ENCODE results near the gene POLA1. TPM values are rescaled to one million over a fixed set of nuclear protein-coding genes. Genes with fewer than 3 reads are reported as not detected.
A peak's percentile ranks its signal among the peaks of the same experiment; 100 is the strongest.
"Not testable (repeated sequence)": the region's sequence is repeated elsewhere in the genome, so short reads cannot be mapped to it uniquely, and the experiment has no call there.

The POLA1 gene
- total RNA-seq, 4 donors from 2014 or later, result 12.0 to 15.6 (median 12.5) TPM

GRCh38 chrX:24647257-24648058 is 46.3 kb upstream of the POLA1 start, which contains the start of gene PCYT1B:
PCYT1B (minus strand) TSS chrX:24647347; CDS start chrX:24647105, 242 bp downstream.
- H3K27ac ChIP-seq, result peak within 1 kb of the TSS in 3 of 4 donors; percentile 64 to 70 (median 65)
- H3K4me1 ChIP-seq, result peaks cover 0 to 5% (median 0%) of the 10 kb centered on the region in 3 donors
- ATAC-seq, result peak; percentile 88
- H3K4me3 ChIP-seq, result peak within 1 kb of the TSS; percentile 47 to 49
- TF ChIP-seq POLR2AphosphoS5 (IDR thresholded peaks at IDR 0.05) (no peak), EP300 (IDR thresholded peaks at IDR 0.05) (no peak), CTCF (IDR thresholded peaks at IDR 0.05) (no peak), POLR2A (IDR thresholded peaks at IDR 0.05) (no peak)
- H3K27me3 ChIP-seq, result no peaks in the 10 kb centered on the region
- WGBS, 2 donors (ENCODE audit: low coverage in 1 of 2), result 12 to 24% methylated on average over 5 of the region's 24 CpGs
- H3K36me3 ChIP-seq, result no peaks in the 10 kb centered on the region
- H3K9me3 ChIP-seq, result no peaks in the 10 kb centered on the region

- WGBS, 2 donors (ENCODE audit: low coverage in 1 of 2), result 84 to 100% methylated on average over 1 to 3 of the region's 6 CpGs
- Histone ChIP-seq H3K27me3 (no peaks in the 10 kb centered on the region), H3K27ac (no peak overlapping the region), H3K4me1 (peaks cover 0 to 5% (median 0%) of the 10 kb centered on the region in 3 donors), H3K4me3 (no peak overlapping the region), H3K9me3 (no peaks in the 10 kb centered on the region), H3K36me3 (no peaks in the 10 kb centered on the region)
- no peak for ATAC-seq
- TF ChIP-seq POLR2A (IDR thresholded peaks at IDR 0.05), result no peak
- no peak for TF ChIP-seq CTCF (IDR thresholded peaks at IDR 0.05)
- no peak for TF ChIP-seq POLR2AphosphoS5 (IDR thresholded peaks at IDR 0.05)
- no peak for TF ChIP-seq EP300 (IDR thresholded peaks at IDR 0.05)
Observed at GRCh38 chrX:24648495-24648894, 45.2 kb upstream of the POLA1 start.

GRCh38 chrX:24651783-24652182 is 41.9 kb upstream of the POLA1 start:
- H3K27me3 ChIP-seq, result no peaks in the 10 kb centered on the region
- H3K36me3 ChIP-seq, result no peaks in the 10 kb centered on the region
- H3K4me1 ChIP-seq, result peaks cover 0 to 5% (median 0%) of the 10 kb centered on the region in 3 donors
- H3K9me3 ChIP-seq, result no peaks in the 10 kb centered on the region
- no peak overlapping the region for H3K27ac ChIP-seq
- H3K4me3 ChIP-seq, result no peak overlapping the region
- no peak for ATAC-seq
- no peak for TF ChIP-seq EP300 (IDR thresholded peaks at IDR 0.05)
- no peak for TF ChIP-seq POLR2AphosphoS5 (IDR thresholded peaks at IDR 0.05)
- TF ChIP-seq CTCF (IDR thresholded peaks at IDR 0.05), result no peak
- TF ChIP-seq POLR2A (IDR thresholded peaks at IDR 0.05), result no peak
- WGBS, 2 donors (ENCODE audit: low coverage in 1 of 2), result 67 to 86% methylated on average over 1 of the region's 2 CpGs

GRCh38 chrX:24655679-24656078 is 38.0 kb upstream of the POLA1 start:
- not testable (repeated sequence) for H3K27me3 ChIP-seq, H3K9me3 ChIP-seq, H3K4me3 ChIP-seq, ATAC-seq, H3K4me1 ChIP-seq, H3K36me3 ChIP-seq, H3K27ac ChIP-seq
- WGBS, 2 donors (ENCODE audit: low coverage in 1 of 2), result 56% methylated on average over 3 of the region's 9 CpGs; no CpG with 5 or more reads in 1 of the 2 donors

- TF ChIP-seq POLR2A (IDR thresholded peaks at IDR 0.05) (no peak), EP300 (IDR thresholded peaks at IDR 0.05) (no peak), CTCF (IDR thresholded peaks at IDR 0.05) (no peak), POLR2AphosphoS5 (IDR thresholded peaks at IDR 0.05) (no peak)
- ATAC-seq, result no peak
- no peaks in the 10 kb centered on the region for H3K27me3 ChIP-seq
- no peak overlapping the region for H3K4me3 ChIP-seq
- 74 to 77% methylated on average over 3 to 5 of the region's 6 CpGs for whole genome bisulfite sequencing, 2 donors (ENCODE audit: low coverage in 1 of 2)
- no peaks in the 10 kb centered on the region for H3K9me3 ChIP-seq
- H3K27ac ChIP-seq, result no peak overlapping the region
- H3K4me1 ChIP-seq, result no peaks in the 10 kb centered on the region
- no peaks in the 10 kb centered on the region for H3K36me3 ChIP-seq
Observed at GRCh38 chrX:24657671-24658386, 35.9 kb upstream of the POLA1 start.
